GM18867 (cell line): ENCODE data around the gene ZNF302.

Experiments used
- ATAC-seq: cut with Tn5 transposase; IDR thresholded peaks from one replicate; pipeline ENCODE4 v1.9.1; 2021; ENCODE audit warnings: mild to moderate bottlenecking, moderate library complexity; ENCODE audit not compliant: unreplicated experiment

Gene ZNF302

GRCh38 chr19:34731019-34731829 lies 53.7 kb downstream of the ZNF302 start:
- no peak for ATAC-seq

GRCh38 chr19:34731964-34732363 lies 54.5 kb downstream of the ZNF302 start:
- no peak for ATAC-seq

GRCh38 chr19:34732612-34733211 lies 55.2 kb downstream of the ZNF302 start:
- ATAC-seq, result no peak

GRCh38 chr19:34733266-34733745 lies 55.8 kb downstream of the ZNF302 start:
- no peak for ATAC-seq

- ATAC-seq, result peak; percentile 85
Observed at GRCh38 chr19:34733746-34734536, 56.5 kb downstream of the ZNF302 start, which contains the start of gene ZNF181. TSS of gene ZNF181 (plus strand) at chr19:34734243. CDS start at chr19:34735038, 795 bp downstream.

GRCh38 chr19:34734537-34735103 lies 57.1 kb downstream of the ZNF302 start:
- ATAC-seq, result no peak
